KOPT-K1 (cell line): ENCODE data around the gene LAMA3.

Source experiments
- H3K27ac ChIP-seq: fragments of 200-600 bp; sonication (generic); 2 replicates; pipeline ENCODE4 v1.5.1; 2016; ENCODE audit warnings: antibody characterized with exemption, mild to moderate bottlenecking, low read depth, low read length; ENCODE audit not compliant: poor library complexity, severe bottlenecking
- H3K36me3 ChIP-seq: fragments of 200-600 bp; sonication (generic); 2 replicates; pipeline ENCODE4 v1.5.1; 2017; ENCODE audit warnings: antibody characterized with exemption, mild to moderate bottlenecking, low read length, moderate library complexity; ENCODE audit not compliant: insufficient read depth
- H3K9me3 ChIP-seq: fragments of 200-600 bp; sonication (generic); 2 replicates; pipeline ENCODE4 v1.5.1; 2017; ENCODE audit warnings: antibody characterized with exemption, low read length, mild to moderate bottlenecking; ENCODE audit not compliant: insufficient read depth, poor library complexity, severe bottlenecking

Gene LAMA3

GRCh38 chr18:23793985-23794867 lies 105.0 kb downstream of the LAMA3 start:
- Histone ChIP-seq H3K9me3 (no peaks in the 10 kb centered on the region), H3K27ac (no peak overlapping the region), H3K36me3 (no peaks in the 10 kb centered on the region)

- no peak overlapping the region for H3K27ac ChIP-seq
- no peaks in the 10 kb centered on the region for H3K9me3 ChIP-seq
- no peaks in the 10 kb centered on the region for H3K36me3 ChIP-seq
Measured at GRCh38 chr18:23798249-23798648, 109.0 kb downstream of the LAMA3 start.

DNA sequence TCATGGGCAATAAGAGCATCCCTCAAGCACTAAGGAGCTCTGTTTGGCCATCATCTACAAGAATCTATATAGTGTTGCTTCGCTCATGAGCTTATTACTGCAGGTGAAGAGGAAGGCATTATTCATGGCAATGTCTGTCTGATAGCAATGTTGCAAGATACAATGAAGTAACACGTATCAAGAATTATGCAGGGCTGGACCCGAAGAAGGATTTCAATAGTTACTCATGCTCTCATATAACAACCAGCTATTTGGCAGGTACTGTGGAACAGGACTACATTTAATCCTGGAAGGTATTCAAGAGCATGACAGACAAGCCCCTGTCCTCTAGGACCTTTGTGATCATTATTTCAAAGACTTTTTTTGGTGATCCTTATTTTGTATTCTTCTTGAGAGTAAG lies 109.6 kb downstream of the LAMA3 start:
- H3K36me3 ChIP-seq, result no peaks in the 10 kb centered on the region
- H3K27ac ChIP-seq, result no peak overlapping the region
- H3K9me3 ChIP-seq, result no peaks in the 10 kb centered on the region

- Histone ChIP-seq H3K27ac (no peak overlapping the region), H3K9me3 (no peaks in the 10 kb centered on the region), H3K36me3 (no peaks in the 10 kb centered on the region)
Measured at GRCh38 chr18:23799540-23799939, 110.3 kb downstream of the LAMA3 start.

DNA sequence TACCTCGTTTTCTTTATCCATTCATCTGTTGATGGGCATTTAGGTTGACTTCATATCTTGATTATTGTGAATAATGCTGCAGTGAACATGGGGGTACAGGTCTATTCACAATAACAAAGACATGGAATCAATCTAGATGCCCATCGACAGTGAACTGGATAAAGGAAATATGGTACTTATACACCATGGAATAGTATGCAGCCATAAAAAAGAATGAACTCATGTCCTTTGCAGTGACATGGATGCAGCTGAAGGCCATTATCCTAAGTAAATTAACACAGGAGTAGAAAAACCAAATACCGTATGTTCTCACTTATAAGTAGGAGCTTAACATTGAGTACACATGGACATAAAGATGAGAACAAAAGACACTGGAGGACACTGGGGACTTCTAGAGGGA lies 111.6 kb downstream of the LAMA3 start:
- H3K27ac ChIP-seq, result no peak overlapping the region
- no peaks in the 10 kb centered on the region for H3K9me3 ChIP-seq
- H3K36me3 ChIP-seq, result no peaks in the 10 kb centered on the region

- peaks cover 4% of the 10 kb centered on the region for H3K9me3 ChIP-seq
- no peaks in the 10 kb centered on the region for H3K36me3 ChIP-seq
- no peak overlapping the region for H3K27ac ChIP-seq
Measured at GRCh38 chr18:23802817-23803216, 113.6 kb downstream of the LAMA3 start.

DNA sequence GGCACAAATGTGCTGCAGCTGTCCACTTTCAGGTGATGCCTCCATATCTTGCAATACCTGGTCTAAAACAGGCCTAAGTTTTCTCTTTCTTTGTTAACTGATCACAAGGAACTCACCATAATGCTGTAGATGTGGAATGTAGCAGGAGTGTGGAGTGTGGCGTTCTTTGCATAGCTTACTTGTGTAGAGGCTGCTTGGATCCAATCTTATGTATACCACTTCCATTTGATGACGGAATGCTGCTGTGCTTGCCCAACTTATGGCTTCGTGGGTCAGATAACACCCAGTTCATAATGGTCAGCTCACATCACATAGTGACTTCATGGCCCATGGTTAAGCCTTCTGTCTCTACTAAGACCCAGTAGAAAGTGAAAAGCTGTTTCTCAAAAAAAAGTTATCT lies 114.5 kb downstream of the LAMA3 start:
- H3K27ac ChIP-seq, result no peak overlapping the region
- no peaks in the 10 kb centered on the region for H3K36me3 ChIP-seq
- peaks cover 4% of the 10 kb centered on the region for H3K9me3 ChIP-seq

DNA sequence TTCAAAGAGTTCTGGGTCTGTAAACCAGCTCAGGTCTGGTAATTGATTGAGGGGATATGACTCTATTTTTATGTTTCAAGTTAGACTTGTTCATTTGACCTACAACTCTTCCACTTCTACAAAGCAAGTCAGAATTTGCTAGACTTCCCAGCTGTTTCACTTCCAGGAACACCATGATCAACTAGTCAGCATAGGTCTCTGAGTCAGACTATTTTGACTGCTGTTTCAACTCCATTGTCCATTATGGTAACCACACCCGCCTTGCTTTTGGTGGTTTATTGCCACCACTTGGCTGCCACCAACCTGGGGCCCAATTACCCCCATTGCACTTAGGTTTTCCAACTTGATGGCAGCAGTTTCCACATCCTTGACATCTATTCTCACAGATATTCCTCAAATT lies 116.6 kb downstream of the LAMA3 start:
- H3K36me3 ChIP-seq, result no peaks in the 10 kb centered on the region
- peaks cover 4% of the 10 kb centered on the region for H3K9me3 ChIP-seq
- H3K27ac ChIP-seq, result no peak overlapping the region

- Histone ChIP-seq H3K9me3 (peaks cover 4% of the 10 kb centered on the region), H3K27ac (no peak overlapping the region), H3K36me3 (no peaks in the 10 kb centered on the region)
Measured at GRCh38 chr18:23809415-23809814, 120.2 kb downstream of the LAMA3 start.

DNA sequence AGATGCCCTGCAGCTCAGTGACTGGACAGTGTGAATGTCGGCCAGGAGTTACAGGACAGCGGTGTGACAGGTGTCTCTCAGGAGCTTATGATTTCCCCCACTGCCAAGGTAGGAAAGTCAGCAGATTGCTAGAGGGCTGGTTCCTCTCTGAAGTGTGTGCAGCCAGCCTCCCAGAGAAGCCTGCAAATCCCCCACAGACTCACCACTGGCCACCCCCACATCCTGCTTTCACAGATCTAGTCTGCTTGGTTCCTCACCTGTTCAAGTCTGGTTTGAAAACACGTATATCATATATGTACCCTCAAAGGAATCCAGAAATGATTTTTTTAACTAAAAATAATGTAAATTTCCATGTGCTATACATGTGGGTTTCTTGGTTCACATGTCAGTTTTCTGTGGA lies 121.1 kb downstream of the LAMA3 start:
- Histone ChIP-seq H3K36me3 (no peaks in the 10 kb centered on the region), H3K9me3 (peaks cover 4% of the 10 kb centered on the region), H3K27ac (no peak overlapping the region)

- Histone ChIP-seq H3K36me3 (no peaks in the 10 kb centered on the region), H3K9me3 (peaks cover 4% of the 10 kb centered on the region), H3K27ac (no peak overlapping the region)
Measured at GRCh38 chr18:23811176-23811575, 121.9 kb downstream of the LAMA3 start.

- H3K36me3 ChIP-seq, result no peaks in the 10 kb centered on the region
- no peaks in the 10 kb centered on the region for H3K9me3 ChIP-seq
- no peak overlapping the region for H3K27ac ChIP-seq
Measured at GRCh38 chr18:23812546-23813440, 123.5 kb downstream of the LAMA3 start.

- no peak overlapping the region for H3K27ac ChIP-seq
- no peaks in the 10 kb centered on the region for H3K9me3 ChIP-seq
- H3K36me3 ChIP-seq, result no peaks in the 10 kb centered on the region
Measured at GRCh38 chr18:23814991-23815614, 125.8 kb downstream of the LAMA3 start.

- Histone ChIP-seq H3K27ac (no peak overlapping the region), H3K36me3 (no peaks in the 10 kb centered on the region), H3K9me3 (no peaks in the 10 kb centered on the region)
Measured at GRCh38 chr18:23816021-23816420, 126.8 kb downstream of the LAMA3 start.

GRCh38 chr18:23816740-23817139 lies 127.5 kb downstream of the LAMA3 start:
- H3K36me3 ChIP-seq, result no peaks in the 10 kb centered on the region

More at GRCh38 chr18:23816740-23817139, 127.5 kb downstream of the LAMA3 start:
- Histone ChIP-seq H3K9me3 (no peaks in the 10 kb centered on the region), H3K27ac (no peak overlapping the region)
